IPS-18c (cell line): ENCODE measurements around the gene PLEKHG4B.
"Not testable (repeated sequence)": the region's sequence is repeated elsewhere in the genome, so short reads cannot be mapped to it uniquely, and the experiment has no call there.

Source experiments
- H3K4me3 ChIP-seq: 2 replicates; pipeline ENCODE4 v1.7.0; 2013; ENCODE audit warnings: low read depth, mild to moderate bottlenecking, low read length, moderate library complexity; ENCODE audit not compliant: insufficient read depth
- H3K9me3 ChIP-seq: one replicate; pipeline ENCODE4 v1.6.1; 2013; ENCODE audit warnings: mild to moderate bottlenecking, low read length, moderate library complexity; ENCODE audit not compliant: control insufficient read depth, insufficient read depth

PLEKHG4B gene

DNA sequence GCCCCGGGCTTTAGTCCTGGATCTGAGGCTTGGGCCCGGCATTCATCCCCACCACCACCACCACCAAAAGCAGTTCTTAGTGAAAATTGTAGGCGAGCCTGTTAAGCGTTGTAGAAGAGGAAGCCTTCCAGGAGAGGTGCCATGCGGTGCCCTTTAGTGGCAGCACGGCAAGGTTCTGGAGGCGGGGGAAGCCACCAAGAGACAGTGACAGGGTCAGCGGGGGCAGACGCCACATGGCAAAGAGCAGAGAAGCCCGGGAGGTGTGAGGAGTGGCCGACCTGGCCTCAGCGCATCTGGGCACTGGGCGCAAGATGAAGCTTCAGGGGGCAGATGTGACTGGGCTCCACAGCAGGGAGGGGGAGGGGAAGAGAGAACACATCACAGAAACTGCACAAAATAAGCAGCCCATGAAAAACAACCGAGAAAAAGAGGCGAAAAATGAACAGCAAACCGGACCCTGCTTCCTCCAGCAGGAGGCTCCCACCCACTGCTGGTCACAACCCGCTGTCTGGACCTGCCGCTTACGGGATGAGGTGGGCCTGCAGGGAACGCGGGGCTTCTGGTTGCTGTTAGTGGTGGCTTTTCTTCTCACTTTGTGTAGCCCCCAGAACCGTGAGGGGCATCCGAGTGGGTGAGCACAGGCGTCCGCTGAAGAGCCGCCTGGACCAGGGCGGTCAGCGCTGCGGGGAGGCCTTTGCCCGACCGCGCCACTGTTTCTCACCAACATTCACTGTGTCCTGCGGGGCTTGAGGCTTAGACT is 103.6 kb downstream of the PLEKHG4B start:
- H3K4me3 ChIP-seq, result no peak overlapping the region
- no peaks in the 10 kb centered on the region for H3K9me3 ChIP-seq

DNA sequence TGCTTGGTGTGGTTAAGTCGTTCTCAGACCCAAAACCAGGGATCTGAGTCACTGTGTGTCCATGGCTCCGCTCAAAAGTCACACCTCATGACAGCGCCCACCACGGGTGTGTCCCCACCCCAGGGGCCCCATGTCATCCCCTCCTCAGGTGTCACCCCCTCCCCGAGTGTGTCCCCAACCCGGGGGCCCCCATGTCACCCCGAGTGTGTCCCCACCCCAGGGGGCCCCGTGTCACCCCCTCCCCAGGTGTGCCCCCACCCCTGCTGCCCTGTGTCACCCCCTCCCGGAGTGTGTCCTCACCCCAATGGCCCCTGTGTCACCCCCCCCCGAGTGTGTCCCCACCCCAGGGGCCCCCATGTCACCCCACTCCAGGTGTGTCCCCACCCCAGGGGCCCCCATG is 104.4 kb downstream of the PLEKHG4B start:
- Histone ChIP-seq H3K4me3 (no peak overlapping the region), H3K9me3 (no peaks in the 10 kb centered on the region)

DNA sequence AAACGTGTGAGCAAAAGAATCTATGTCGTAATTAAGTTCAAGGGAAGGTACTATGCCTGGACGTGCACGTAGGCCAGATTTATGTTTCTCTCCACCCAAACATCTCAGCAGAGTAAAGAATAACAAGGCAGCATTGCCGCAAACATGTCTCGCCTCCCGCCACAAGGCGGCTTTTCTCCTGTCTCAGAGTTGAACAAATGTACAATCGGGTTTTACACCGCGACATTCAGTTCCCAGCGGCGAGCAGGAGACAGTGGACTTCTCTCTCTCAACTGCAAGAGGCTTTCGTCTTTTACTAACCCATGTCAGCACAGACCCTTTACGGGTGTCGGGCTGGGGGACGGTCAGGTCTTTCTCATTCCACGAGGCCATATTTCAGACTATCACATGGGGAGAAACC is 105.1 kb downstream of the PLEKHG4B start:
- not testable (repeated sequence) for H3K4me3 ChIP-seq, H3K9me3 ChIP-seq

DNA sequence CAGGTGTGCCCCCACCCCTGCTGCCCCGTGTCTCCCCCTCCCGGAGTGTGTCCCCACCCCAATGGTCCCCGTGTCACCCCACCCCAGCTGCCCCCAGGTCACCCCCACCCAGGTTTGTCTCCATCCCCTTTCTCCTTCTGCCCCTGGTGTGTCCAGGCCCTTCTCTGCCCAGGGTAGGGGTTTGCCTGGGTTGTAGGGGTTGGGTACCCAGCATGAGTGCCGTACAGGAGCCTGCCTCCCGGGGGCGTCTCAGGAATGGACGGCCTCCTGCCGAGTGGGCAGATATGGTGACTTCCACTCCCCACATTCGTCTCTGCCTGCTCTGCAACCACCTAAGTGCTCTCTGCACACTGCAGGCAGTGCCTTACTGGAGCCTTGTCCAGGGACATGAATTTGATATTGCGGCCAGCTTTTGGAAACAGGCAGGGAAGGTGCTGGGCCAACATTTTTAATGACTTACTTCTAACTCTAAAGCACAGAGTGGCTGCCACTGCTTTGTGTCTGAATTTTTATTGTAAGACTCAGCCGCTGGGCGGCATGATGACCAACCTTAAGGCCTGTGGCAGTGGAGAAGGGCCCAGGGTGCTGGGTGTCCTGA is 106.0 kb downstream of the PLEKHG4B start:
- Histone ChIP-seq H3K4me3 (no peak overlapping the region), H3K9me3 (no peaks in the 10 kb centered on the region)

DNA sequence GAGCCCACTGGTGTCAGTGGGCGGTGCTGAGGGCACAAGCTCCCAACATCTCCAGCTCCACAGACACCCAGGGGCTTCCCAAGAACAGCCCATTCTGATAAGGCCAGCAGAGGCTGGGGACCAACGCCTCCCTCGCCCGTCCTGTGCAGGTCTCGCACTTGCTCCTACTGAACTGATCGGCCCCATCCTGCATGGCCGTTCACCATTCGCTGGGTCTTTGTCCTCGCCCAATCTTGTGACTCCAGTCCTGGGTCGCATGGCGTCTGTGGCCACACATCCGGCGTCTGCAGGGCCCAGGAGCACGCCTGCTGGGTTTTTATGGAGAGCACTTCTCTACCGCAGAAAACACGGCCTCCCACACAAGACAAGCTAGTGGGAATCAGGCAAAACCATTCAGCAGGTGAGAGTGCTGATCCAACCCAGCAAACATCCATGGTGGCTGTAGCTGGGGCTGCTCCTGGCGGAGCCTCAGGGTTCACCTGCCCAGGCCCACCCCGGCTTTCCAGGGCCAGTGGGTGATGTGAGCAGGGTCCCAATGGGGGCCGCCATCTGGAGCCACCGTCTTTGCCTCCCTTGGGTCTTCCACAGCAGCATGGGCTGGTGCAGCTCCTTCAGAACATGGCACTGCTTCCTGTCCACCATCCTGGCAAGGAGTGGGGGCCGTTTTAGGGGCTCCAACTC is 106.7 kb downstream of the PLEKHG4B start:
- no peaks in the 10 kb centered on the region for H3K9me3 ChIP-seq
- no peak overlapping the region for H3K4me3 ChIP-seq

DNA sequence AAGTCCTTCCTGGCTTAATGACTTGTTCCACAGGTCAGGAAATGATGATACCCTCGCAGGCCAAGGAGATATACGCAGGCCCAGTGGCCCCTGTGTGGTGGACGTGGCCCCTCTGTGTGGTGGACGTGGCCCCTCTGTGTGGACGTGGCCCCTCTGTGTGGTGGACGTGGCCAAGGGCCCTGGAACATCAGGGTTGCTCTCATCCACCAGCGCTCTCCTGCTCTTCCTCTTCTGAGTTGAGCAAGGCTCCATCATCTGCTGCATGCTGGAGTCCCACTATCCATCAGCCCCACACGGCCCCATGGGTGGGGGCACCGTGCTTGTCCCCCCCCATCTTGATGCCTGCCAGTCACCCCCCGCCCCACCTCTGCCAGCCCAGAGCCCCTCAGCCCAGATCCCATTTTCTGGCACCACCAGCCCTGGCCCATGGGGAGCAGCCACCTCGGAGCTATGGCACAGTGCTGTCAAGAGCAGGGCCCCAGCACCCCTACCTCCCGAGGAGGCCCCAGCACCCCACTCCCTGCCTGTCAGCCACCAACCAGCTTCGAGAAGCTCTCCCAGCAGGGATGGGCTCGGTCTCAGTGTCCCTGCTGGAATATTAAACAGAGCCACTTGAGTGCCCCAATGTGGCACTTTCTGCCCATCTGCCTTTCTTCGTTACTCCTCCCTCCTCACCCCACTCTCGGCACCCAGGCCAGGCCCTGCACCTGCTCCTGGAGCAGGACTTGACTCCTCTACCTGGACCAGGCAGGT is 107.4 kb downstream of the PLEKHG4B start:
- no peak overlapping the region for H3K4me3 ChIP-seq
- no peaks in the 10 kb centered on the region for H3K9me3 ChIP-seq

DNA sequence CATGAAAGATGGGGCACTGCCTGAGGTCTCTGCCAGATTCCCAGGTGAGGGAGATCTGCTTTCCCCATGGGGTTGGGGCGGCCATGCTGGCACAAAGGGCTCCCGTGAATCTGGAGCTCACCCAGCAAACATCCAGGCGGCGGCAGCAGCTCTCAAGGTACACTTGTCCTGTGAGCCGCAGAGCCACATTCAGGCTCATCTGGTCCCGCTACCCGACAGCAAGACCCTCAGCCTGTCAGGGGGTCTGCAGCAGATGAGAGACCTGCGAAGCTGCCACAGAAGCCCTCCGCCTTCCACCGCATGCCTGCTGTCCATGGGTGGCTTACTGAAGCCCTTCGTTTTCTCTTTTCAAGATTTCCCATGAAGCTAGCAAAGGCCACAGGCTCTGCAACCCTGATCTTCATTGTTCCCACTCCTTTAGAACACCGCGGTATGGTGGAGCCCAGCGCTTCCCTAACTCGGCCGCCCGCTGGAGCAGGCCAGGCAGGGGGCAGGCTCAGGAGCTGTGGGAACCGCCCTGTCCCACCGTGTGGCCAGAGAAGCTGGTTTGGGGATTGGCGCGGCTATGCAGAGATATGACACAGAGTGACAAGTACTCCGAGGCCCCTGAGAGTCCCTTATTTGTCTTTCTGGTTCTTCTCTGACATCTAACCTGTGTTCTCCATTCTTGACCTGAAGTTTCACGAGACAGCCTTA is 108.1 kb downstream of the PLEKHG4B start:
- H3K4me3 ChIP-seq, result no peak overlapping the region
- no peaks in the 10 kb centered on the region for H3K9me3 ChIP-seq

DNA sequence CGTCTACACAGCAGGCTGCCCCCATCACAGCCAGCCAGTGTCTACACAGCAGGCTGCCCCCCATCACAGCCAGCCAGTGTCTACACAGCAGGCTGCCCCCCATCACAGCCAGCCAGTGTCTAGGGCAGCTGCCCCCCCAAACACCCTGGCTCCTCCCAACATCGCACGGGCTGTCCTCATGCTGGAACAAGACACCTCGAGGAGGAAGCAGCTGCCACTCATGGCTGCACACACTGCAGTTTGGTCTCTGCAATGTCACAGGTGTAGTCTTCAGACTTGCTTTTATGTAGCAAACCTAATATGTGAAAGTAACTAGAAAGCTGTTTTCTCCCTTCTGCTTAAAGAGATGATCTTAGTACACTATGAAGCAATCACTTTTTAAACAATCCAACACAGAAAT is 109.0 kb downstream of the PLEKHG4B start:
- Histone ChIP-seq H3K9me3 (no peaks in the 10 kb centered on the region), H3K4me3 (no peak overlapping the region)

DNA sequence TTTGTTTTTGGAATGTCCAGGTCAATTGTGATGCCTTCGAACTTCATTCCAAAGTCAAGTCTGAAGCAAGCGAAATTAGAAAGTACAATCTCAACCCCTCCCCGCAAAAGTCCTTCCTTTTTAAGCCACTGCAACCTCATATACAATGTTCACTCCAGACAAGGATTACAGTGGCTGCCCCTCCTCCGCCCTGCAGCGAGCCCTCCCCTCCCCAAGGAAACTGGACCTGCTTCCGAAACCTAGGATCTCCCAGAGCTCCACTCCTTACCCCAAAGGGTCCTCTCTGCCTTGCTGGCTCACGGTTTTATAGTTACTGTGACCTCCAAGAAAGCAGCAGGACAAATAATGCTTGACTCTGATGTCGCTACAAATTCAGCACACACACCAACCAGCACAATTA is 109.7 kb downstream of the PLEKHG4B start:
- Histone ChIP-seq H3K4me3 (no peak overlapping the region), H3K9me3 (no peaks in the 10 kb centered on the region)

DNA sequence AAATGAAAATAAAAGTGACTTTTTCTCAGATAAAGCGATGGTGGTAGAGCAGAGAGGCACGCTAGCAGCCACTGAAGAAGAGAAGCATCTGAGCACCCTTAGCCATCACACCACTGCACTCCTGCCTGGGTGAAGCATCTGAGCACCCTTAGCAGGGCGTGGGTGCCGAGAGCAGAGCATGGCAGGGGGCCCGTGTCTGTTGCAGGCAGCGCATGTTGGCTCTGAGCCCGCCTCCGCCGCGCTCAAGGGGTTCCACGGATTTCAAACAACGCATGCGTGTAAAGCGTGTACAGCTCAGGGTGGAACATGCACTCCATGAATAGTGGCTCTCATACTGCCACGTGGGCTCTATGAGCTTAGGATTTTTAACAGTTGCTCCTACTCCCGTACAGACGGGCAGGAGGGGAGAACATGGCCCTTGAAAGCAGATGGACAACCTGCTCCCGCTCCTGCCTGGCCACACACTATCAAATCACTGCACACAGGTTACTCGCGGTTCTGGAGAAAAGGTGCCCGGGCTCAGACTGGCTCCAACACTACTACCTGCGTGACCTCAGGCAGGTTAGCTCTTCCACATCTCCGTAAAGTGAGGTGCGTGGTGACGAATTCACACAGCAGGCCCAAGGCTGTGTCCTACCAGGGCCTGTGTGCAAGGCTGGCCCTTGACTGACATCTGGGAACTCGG is 111.4 kb downstream of the PLEKHG4B start:
- Histone ChIP-seq H3K9me3 (no peaks in the 10 kb centered on the region), H3K4me3 (no peak overlapping the region)

DNA sequence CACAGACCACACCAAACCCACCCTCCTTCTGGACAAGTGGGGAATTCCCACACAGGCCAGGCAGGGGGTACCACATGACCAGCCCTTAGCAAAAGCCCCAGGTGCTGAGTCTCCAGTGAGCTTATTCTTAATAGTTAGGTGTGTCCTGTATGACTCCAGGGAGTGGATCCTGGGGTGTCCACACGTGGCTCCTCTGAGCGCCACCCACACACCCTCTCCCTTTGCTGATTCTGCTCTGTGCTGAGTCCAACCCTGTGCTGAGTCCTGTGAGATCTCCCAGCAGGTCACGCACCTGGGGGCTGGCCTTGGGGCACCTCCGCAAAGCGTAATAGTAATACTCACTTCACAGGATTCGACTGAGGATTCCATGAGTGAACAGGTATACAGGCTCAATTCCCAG is 112.0 kb downstream of the PLEKHG4B start:
- H3K4me3 ChIP-seq, result no peak overlapping the region
- H3K9me3 ChIP-seq, result no peaks in the 10 kb centered on the region

DNA sequence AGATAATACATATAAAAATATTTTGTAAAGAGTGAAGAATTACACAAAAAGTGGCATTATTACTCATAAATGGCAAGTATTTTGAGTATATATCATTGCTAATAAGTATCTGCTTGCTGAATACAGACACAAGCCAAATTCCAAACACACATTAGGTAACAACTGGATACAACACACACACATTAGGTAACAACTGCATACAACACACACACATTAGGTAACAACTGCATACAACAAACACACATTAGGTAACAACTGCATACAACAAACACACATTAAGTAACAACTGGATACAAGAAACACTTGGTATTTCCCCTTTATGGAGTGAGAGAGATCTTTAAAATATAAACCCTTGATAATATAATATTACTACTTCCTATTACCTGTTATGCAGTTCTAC is 112.5 kb downstream of the PLEKHG4B start:
- H3K9me3 ChIP-seq, result no peaks in the 10 kb centered on the region

DNA sequence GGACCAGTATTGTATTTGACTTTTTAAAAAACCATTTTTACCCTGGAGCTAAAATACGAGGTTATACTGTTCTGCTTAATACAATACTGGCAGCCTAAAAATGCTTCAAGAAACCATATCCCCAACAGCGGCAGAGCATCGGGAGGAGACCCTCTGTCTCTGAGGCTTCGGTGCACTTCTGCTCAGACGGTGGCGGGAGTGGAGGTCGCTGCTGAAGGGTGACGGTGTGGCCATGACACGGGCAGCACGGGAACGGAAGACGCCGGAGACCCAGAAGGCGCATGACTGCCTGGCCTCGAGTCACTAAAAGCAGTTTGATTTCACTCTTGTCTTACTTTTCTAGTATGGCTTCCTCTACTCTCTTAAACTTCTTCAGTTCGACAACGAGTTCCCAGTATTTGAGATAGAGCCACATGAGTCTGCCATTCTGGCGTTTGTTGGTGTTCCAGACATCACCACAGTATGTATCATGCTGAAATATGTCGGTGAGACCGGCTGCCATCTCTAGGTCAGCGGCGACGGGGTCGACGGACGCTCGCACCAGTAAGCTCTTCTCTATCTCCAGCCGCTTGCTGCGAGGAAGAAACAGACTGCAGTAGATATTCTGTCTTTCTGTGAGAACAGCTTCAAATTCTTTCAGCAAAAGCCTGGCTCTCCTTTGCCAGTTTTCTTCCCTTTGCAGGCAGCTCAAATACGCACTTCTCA is 113.2 kb downstream of the PLEKHG4B start:
- Histone ChIP-seq H3K9me3 (no peaks in the 10 kb centered on the region), H3K4me3 (no peak overlapping the region)

More for the DNA sequence above, 112.5 kb downstream of the PLEKHG4B start:
- no peak overlapping the region for H3K4me3 ChIP-seq

DNA sequence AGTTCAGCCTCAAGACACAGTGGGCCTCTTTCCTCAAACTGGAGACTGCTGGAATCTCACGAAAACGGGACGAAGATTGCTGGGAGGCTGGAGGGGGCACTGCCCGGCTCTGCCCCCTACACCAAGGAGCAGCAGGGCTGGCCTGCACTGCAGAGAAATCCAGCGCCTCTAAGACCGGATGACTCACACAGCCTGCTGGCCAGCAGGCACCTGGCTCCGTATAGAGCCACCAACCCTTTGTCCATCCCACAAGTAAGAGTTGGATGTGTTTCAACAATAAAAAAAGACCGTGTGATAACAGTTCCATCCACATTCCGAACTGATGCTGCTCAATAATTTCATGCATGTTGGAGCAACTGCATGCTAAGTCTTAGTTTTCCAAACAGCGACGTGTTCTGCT is 114.4 kb downstream of the PLEKHG4B start:
- H3K9me3 ChIP-seq, result no peaks in the 10 kb centered on the region
- H3K4me3 ChIP-seq, result no peak overlapping the region

DNA sequence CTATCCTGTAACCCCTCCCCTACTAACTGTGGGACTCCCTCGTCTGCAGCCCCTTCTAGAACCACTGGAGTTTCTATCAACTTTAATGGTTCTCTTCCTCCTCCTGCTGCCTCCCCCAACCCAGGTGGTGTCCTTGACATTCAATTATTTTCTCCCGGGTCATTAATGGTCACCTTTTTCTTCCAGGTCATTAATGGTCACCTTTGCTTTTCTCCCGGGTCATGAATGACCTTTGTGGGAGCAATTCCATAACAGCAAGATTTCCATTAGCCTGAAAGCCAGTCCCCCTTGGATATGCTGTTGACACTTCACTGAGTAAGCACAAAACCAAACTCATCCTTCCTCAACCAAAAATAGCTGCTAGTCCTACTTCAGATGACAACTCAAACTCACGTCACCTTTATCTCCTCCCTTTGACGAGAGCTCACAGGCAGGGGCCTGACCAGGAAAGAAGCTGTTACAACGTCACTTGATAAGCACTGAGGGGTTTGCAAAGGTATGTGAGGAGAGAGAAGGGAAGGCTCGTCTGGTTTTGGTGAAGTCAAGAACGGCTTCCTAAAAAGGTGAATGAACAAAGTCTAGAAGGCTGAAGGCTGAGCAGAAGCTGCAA is 115.1 kb downstream of the PLEKHG4B start:
- Histone ChIP-seq H3K4me3 (no peak overlapping the region), H3K9me3 (no peaks in the 10 kb centered on the region)

DNA sequence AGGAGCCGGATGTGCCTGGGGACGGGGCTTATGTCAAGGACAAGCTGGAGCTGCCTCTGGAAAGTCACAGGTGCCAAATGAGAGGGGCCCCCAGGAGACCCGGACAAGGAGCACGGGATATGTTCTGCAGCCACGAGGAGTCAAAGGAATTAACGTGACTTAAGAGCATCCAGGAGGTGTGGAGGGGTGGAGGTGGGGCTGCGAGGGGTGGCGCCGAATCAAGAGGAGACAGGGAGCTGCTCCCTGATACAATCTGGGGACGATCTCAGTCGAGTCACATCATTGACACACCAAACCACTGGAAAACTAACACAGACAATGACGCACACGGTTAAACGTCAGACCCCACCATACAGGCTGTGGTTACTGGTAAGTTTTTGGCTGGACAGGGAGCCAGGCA is 115.6 kb downstream of the PLEKHG4B start:
- no peaks in the 10 kb centered on the region for H3K9me3 ChIP-seq
- H3K4me3 ChIP-seq, result no peak overlapping the region
